HepG2 (cell line): ENCODE results near the gene ST6GALNAC6. TPM values are rescaled to one million over a fixed set of nuclear protein-coding genes. Genes with fewer than 3 reads are reported as not detected.

Source experiments
- AKAP8 ChIP-seq: sonication (generic); formaldehyde crosslinking; IDR thresholded peaks from 2 replicates; pipeline ENCODE4 v1.5.1; 2020; ENCODE audit warnings: mild to moderate bottlenecking, missing genetic modification reagents
- FOSL2 ChIP-seq: sonication (generic); formaldehyde crosslinking; IDR thresholded peaks from 2 replicates; pipeline ENCODE4 v1.4.0; 2020; ENCODE audit warnings: missing genetic modification reagents
- FOXP1 ChIP-seq, 2 experiments: fragments of 450-650 bp in 1 of 2; IDR thresholded peaks; 2 replicates each; pipeline ENCODE4 v1.6.1; 2017 to 2018; ENCODE audit warnings: antibody characterized with exemption in 1 of 2
- KDM4B ChIP-seq: sonication (generic); formaldehyde crosslinking; IDR thresholded peaks from 2 replicates; pipeline ENCODE4 v1.4.0; 2020; ENCODE audit warnings: missing genetic modification reagents
- KLF16 ChIP-seq, 2 experiments: sonication (generic) in 1 of 2; formaldehyde crosslinking in 1 of 2; IDR thresholded peaks; 2 replicates each; pipeline versions ENCODE4 v1.6.1 to v1.8.0; 2016 to 2023; ENCODE audit warnings: missing genetic modification reagents in 2 of 2, missing compliant biosample characterization in 1 of 2
- RXRB ChIP-seq: IDR thresholded peaks from 2 replicates; pipeline ENCODE4 v1.6.1; 2016; ENCODE audit warnings: borderline replicate concordance, missing genetic modification reagents, missing compliant biosample characterization
- TCF7L2 ChIP-seq: IDR thresholded peaks from 2 replicates; pipeline ENCODE4 v1.6.1; 2011; ENCODE audit warnings: mild to moderate bottlenecking, low read depth, low read length, moderate library complexity
- ZNF232 ChIP-seq: sonication (generic); formaldehyde crosslinking; IDR thresholded peaks from 2 replicates; pipeline ENCODE4 v1.4.0; 2020; ENCODE audit warnings: missing genetic modification reagents, borderline replicate concordance
- polyA plus RNA-seq, 8 experiments: library from polyadenylated mRNA; depleted of rRNA in 3 of 8; stranded (reverse) in 7 of 8; unstranded in 1 of 8; fragments of >200 nt; fragmentation: Illumina TruSeq in 4 of 8; extraction: Trizol in 4 of 8; gene quantifications; 2 replicates each; pipeline versions ENCODE4 v1.2.1 to v1.2.3, GENCODE V29; 2011 to 2016; ENCODE audit warnings: low read depth in 4 of 8, missing spikeins in 1 of 8, mixed read lengths in 1 of 8; ENCODE audit not compliant: insufficient read depth in 1 of 8
- total RNA-seq, 5 experiments: library from RNA; depleted of rRNA; stranded (reverse); fragments of >200 nt; fragmentation: Illumina TruSeq; extraction: Trizol; gene quantifications; 2 replicates each; pipeline ENCODE4 v1.2.3, GENCODE V29; 2016; ENCODE audit warnings: low read depth in 1 of 5
- TF ChIP-seq, protein P1 (sequence below): sonication (generic); formaldehyde crosslinking; IDR thresholded peaks from 2 replicates; pipeline ENCODE4 v1.9.0; 2022; ENCODE audit warnings: low read depth, missing genetic modification reagents
- TF ChIP-seq, protein P2 (sequence below): sonication (generic); formaldehyde crosslinking; IDR thresholded peaks from 2 replicates; pipeline ENCODE4 v1.5.1; 2020; ENCODE audit warnings: mild to moderate bottlenecking, moderate library complexity, missing genetic modification reagents
- TF ChIP-seq, protein P3 (sequence below): IDR thresholded peaks from 2 replicates; pipeline ENCODE4 v1.6.1; 2016; ENCODE audit warnings: missing genetic modification reagents, missing compliant biosample characterization
- TF ChIP-seq, protein P4 (sequence below): sonication (generic); formaldehyde crosslinking; IDR thresholded peaks from 2 replicates; pipeline ENCODE4 v1.4.0; 2020; ENCODE audit warnings: missing genetic modification reagents
- TF ChIP-seq, protein P5 (sequence below): sonication (generic); formaldehyde crosslinking; IDR thresholded peaks from 2 replicates; pipeline ENCODE4 v1.4.0; 2020; ENCODE audit warnings: missing genetic modification reagents
- TF ChIP-seq, protein P6 (sequence below): sonication (generic); formaldehyde crosslinking; IDR thresholded peaks from 2 replicates; pipeline ENCODE4 v1.9.0; 2022; ENCODE audit warnings: missing genetic modification reagents, mild to moderate bottlenecking, borderline replicate concordance
- TF ChIP-seq, protein P7 (sequence below): sonication (generic); formaldehyde crosslinking; conservative IDR thresholded peaks from 2 replicates; pipeline ENCODE4 v1.8.1; 2023; ENCODE audit warnings: missing genetic modification reagents

The ST6GALNAC6 gene
- total and polyA plus RNA-seq, 2 of the 13 experiments (the other 11 are each of a cell fraction or from before 2014, with no cell fraction given): 18.5 to 65.4 TPM

DNA sequence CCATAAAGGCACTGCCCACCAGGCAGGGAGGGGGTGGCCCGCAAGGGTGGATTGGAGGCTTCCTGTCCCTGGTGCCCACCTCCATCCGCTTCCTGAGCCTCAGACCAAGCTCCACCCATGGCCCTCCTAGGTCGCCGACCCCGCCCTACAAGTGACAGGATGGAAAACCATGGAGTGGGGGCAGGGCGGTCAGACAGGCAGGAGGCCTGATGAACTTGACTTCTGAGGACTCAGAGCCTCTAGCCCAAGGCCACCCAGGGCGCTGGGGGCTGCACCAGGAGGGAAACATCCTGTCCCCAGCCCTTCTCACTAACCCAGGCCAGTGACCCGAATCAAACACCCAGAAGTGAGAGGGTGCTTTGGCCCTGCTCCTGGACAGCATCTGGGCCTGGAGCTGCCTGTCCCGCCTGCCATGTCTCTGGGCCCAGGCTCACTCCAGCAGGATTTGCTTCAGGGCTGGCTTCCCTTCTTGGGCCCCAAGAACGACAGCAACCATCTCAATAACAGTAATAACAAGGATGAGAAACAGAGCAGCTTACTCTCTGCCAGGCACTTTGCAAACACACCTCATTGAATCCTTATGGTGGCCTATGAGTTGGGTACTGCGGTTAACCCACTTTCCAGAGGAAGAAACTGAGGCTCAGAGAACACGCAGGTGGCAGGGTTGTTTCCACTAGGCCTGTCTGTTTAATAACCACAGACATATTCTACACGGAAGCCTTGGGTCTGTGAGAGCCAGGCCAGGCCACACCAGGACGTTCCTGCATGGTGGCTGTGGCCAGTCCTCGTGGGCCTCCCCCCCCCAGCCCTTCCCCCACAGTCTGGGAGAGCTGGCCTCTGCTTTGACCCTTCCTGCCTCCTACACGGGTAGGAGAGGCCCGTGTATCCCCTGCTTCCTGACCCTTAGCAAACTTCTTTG is 4.4 kb upstream of the ST6GALNAC6 start (continued):
- TF ChIP-seq, protein P1, sequence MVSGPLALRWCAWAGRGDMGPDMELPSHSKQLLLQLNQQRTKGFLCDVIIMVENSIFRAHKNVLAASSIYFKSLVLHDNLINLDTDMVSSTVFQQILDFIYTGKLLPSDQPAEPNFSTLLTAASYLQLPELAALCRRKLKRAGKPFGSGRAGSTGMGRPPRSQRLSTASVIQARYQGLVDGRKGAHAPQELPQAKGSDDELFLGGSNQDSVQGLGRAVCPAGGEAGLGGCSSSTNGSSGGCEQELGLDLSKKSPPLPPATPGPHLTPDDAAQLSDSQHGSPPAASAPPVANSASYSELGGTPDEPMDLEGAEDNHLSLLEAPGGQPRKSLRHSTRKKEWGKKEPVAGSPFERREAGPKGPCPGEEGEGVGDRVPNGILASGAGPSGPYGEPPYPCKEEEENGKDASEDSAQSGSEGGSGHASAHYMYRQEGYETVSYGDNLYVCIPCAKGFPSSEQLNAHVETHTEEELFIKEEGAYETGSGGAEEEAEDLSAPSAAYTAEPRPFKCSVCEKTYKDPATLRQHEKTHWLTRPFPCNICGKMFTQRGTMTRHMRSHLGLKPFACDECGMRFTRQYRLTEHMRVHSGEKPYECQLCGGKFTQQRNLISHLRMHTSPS (CRISPR knock-in tag): peak; percentile 83; the same call in 1 of the 2 replicates
- TF ChIP-seq, protein P2, sequence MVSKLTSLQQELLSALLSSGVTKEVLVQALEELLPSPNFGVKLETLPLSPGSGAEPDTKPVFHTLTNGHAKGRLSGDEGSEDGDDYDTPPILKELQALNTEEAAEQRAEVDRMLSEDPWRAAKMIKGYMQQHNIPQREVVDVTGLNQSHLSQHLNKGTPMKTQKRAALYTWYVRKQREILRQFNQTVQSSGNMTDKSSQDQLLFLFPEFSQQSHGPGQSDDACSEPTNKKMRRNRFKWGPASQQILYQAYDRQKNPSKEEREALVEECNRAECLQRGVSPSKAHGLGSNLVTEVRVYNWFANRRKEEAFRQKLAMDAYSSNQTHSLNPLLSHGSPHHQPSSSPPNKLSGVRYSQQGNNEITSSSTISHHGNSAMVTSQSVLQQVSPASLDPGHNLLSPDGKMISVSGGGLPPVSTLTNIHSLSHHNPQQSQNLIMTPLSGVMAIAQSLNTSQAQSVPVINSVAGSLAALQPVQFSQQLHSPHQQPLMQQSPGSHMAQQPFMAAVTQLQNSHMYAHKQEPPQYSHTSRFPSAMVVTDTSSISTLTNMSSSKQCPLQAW (CRISPR knock-in tag): peak; percentile 86
- TF ChIP-seq, protein P3, sequence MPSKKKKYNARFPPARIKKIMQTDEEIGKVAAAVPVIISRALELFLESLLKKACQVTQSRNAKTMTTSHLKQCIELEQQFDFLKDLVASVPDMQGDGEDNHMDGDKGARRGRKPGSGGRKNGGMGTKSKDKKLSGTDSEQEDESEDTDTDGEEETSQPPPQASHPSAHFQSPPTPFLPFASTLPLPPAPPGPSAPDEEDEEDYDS (CRISPR knock-in tag): peak; percentile 72
- TF ChIP-seq KDM4B (CRISPR knock-in tag) (no peak), AKAP8 (0 out of 2 replicates have a peak, but pooled peaks have one; percentile 77), FOSL2 (CRISPR knock-in tag) (peak; percentile 57; the same call in 1 of the 2 replicates), KLF16 (CRISPR knock-in tag; IDR thresholded peaks at IDR 0.05) (peak in 1 of 2 experiments; percentile 67; a peak in 1 of 4 replicates), ZNF232 (CRISPR knock-in tag) (peak; percentile 58; the same call in 1 of the 2 replicates), RXRB (CRISPR knock-in tag) (peak; percentile 95), TCF7L2 (no peak), FOXP1 (IDR thresholded peaks at IDR 0.05) (no peak), FOXP1 (CRISPR knock-in tag; IDR thresholded peaks at IDR 0.05) (peak; percentile 63)
- TF ChIP-seq, protein P4, sequence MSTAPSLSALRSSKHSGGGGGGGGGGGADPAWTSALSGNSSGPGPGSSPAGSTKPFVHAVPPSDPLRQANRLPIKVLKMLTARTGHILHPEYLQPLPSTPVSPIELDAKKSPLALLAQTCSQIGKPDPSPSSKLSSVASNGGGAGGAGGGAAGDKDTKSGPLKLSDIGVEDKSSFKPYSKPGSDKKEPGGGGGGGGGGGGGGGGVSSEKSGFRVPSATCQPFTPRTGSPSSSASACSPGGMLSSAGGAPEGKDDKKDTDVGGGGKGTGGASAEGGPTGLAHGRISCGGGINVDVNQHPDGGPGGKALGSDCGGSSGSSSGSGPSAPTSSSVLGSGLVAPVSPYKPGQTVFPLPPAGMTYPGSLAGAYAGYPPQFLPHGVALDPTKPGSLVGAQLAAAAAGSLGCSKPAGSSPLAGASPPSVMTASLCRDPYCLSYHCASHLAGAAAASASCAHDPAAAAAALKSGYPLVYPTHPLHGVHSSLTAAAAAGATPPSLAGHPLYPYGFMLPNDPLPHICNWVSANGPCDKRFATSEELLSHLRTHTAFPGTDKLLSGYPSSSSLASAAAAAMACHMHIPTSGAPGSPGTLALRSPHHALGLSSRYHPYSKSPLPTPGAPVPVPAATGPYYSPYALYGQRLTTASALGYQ: peak; percentile 59; the same call in 1 of the 2 replicates
- TF ChIP-seq, protein P5, sequence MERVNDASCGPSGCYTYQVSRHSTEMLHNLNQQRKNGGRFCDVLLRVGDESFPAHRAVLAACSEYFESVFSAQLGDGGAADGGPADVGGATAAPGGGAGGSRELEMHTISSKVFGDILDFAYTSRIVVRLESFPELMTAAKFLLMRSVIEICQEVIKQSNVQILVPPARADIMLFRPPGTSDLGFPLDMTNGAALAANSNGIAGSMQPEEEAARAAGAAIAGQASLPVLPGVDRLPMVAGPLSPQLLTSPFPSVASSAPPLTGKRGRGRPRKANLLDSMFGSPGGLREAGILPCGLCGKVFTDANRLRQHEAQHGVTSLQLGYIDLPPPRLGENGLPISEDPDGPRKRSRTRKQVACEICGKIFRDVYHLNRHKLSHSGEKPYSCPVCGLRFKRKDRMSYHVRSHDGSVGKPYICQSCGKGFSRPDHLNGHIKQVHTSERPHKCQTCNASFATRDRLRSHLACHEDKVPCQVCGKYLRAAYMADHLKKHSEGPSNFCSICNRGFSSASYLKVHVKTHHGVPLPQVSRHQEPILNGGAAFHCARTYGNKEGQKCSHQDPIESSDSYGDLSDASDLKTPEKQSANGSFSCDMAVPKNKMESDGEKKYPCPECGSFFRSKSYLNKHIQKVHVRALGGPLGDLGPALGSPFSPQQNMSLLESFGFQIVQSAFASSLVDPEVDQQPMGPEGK (CRISPR knock-in tag): peak; percentile 94
- TF ChIP-seq, protein P6, sequence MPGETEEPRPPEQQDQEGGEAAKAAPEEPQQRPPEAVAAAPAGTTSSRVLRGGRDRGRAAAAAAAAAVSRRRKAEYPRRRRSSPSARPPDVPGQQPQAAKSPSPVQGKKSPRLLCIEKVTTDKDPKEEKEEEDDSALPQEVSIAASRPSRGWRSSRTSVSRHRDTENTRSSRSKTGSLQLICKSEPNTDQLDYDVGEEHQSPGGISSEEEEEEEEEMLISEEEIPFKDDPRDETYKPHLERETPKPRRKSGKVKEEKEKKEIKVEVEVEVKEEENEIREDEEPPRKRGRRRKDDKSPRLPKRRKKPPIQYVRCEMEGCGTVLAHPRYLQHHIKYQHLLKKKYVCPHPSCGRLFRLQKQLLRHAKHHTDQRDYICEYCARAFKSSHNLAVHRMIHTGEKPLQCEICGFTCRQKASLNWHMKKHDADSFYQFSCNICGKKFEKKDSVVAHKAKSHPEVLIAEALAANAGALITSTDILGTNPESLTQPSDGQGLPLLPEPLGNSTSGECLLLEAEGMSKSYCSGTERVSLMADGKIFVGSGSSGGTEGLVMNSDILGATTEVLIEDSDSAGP (CRISPR knock-in tag): peak; percentile 78; the same call in 1 of the 2 replicates
- TF ChIP-seq, protein P7, sequence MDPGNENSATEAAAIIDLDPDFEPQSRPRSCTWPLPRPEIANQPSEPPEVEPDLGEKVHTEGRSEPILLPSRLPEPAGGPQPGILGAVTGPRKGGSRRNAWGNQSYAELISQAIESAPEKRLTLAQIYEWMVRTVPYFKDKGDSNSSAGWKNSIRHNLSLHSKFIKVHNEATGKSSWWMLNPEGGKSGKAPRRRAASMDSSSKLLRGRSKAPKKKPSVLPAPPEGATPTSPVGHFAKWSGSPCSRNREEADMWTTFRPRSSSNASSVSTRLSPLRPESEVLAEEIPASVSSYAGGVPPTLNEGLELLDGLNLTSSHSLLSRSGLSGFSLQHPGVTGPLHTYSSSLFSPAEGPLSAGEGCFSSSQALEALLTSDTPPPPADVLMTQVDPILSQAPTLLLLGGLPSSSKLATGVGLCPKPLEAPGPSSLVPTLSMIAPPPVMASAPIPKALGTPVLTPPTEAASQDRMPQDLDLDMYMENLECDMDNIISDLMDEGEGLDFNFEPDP (CRISPR knock-in tag): 0 out of 2 replicates have a peak, but pooled peaks have one; percentile 72
